Measurements from ENCODE around the gene P3H1.

Gene P3H1

DNA sequence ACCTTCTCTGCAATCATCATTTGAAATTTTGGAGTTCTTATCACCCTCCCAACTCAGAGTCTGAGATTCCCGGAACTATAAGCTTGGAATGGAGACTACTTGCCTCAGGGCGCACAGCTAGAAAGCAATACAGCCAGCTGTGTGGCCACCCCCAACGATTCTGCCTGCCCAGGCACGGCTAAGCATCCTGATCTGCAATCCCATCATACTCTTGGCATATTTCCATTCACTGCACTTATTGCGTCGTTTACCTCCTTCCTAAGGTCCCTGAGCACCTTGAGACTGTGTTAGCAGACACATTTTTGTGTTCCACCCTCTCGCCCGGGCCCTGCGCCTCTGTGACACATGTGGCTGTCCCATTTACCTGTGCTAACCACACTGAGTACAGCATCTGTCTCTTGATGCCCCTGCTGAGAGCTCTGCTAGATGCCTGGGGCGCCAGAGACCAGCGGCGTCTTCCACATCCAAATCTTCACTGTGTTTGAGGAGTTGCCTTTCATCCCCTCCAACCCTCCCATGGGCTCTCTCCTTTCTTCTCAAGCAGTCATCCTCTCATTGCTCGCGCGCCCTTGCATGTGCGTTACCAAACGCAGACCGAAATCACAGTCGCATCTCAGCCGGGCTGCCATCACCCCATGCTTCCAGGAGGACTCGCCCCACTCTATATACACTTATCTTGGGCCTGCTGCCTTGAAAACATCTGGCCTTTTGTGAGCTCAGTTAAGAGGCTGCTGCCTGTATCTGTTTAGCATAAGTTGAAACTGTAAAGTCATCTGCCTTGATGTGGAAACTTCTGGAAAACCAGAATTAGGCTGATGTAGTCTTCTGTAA is 23.3 kb downstream of the P3H1 start:
- TF ChIP-seq, protein P1, sequence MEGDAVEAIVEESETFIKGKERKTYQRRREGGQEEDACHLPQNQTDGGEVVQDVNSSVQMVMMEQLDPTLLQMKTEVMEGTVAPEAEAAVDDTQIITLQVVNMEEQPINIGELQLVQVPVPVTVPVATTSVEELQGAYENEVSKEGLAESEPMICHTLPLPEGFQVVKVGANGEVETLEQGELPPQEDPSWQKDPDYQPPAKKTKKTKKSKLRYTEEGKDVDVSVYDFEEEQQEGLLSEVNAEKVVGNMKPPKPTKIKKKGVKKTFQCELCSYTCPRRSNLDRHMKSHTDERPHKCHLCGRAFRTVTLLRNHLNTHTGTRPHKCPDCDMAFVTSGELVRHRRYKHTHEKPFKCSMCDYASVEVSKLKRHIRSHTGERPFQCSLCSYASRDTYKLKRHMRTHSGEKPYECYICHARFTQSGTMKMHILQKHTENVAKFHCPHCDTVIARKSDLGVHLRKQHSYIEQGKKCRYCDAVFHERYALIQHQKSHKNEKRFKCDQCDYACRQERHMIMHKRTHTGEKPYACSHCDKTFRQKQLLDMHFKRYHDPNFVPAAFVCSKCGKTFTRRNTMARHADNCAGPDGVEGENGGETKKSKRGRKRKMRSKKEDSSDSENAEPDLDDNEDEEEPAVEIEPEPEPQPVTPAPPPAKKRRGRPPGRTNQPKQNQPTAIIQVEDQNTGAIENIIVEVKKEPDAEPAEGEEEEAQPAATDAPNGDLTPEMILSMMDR (IDR thresholded peaks at IDR 0.05; ENCODE audit: borderline replicate concordance, control extremely low read depth, extremely low read depth, insufficient read depth, missing control alignments) = no peak
- no peak for DNase-seq (ENCODE audit: low spot score)
- in situ Hi-C loops (cut with MboI; ENCODE audit: low sequenced_read_pairs, unreplicated experiment) = loop anchor here (10.0 to 25.0 kb wide), 2 partner anchors 159 to 406 kb away; partner anchors contain the start of gene FOXJ3

- in situ Hi-C loops (cut with MboI; ENCODE audit: low sequenced_read_pairs, unreplicated experiment) = loop anchor here (10.0 to 25.0 kb wide), 2 partner anchors 158 to 405 kb away; partner anchors contain the start of gene FOXJ3
Observed at GRCh38 chr1:42742617-42743316, 24.1 kb downstream of the P3H1 start.

DNA sequence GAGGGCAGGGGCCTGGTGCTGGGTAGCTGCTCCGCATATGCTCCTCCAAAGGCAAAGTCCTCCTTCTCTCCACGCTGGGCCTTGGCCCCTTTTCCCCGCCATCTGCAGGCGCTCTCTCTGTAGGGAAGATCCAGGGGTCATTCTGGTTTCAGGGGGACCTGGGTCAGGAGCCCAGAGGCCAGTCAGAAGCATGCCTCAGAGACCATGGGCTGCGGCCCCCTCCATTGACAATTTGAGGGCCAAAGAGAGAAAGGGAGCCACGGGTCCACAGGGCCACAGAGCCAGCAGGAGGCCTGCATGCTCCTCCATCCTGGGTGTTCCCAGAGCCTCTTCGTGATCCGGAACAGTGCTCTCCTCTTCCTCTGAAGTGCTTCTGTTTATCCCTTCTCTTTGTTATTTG is 24.7 kb downstream of the P3H1 start:
- in situ Hi-C loops (cut with MboI; ENCODE audit: low sequenced_read_pairs, unreplicated experiment) = loop anchor here (10.0 to 25.0 kb wide), 2 partner anchors 157 to 405 kb away; partner anchors contain the start of gene FOXJ3
- DNase-seq (ENCODE audit: low spot score) = no peak
- TF ChIP-seq, protein P1 (IDR thresholded peaks at IDR 0.05; ENCODE audit: borderline replicate concordance, control extremely low read depth, extremely low read depth, insufficient read depth, missing control alignments) = no peak

More at GRCh38 chr1:42742617-42743316, 24.1 kb downstream of the P3H1 start:
- no peak for DNase-seq (ENCODE audit: low spot score)
- TF ChIP-seq, protein P1 (IDR thresholded peaks at IDR 0.05; ENCODE audit: borderline replicate concordance, control extremely low read depth, extremely low read depth, insufficient read depth, missing control alignments) = no peak

- TF ChIP-seq, protein P1 (IDR thresholded peaks at IDR 0.05; ENCODE audit: borderline replicate concordance, control extremely low read depth, extremely low read depth, insufficient read depth, missing control alignments) = no peak
- in situ Hi-C loops (cut with MboI; ENCODE audit: low sequenced_read_pairs, unreplicated experiment) = loop anchor here (10.0 to 25.0 kb wide), 2 partner anchors 157 to 404 kb away; partner anchors contain the start of gene FOXJ3
Observed at GRCh38 chr1:42741706-42742105, 25.1 kb downstream of the P3H1 start.

GRCh38 chr1:42740851-42741580 is 25.8 kb downstream of the P3H1 start:
- DNase-seq (ENCODE audit: low spot score) = no peak
- TF ChIP-seq, protein P1 (IDR thresholded peaks at IDR 0.05; ENCODE audit: borderline replicate concordance, control extremely low read depth, extremely low read depth, insufficient read depth, missing control alignments) = no peak
- in situ Hi-C loops (cut with MboI; ENCODE audit: low sequenced_read_pairs, unreplicated experiment) = loop anchor here (10.0 to 25.0 kb wide), 2 partner anchors 156 to 404 kb away; partner anchors contain the start of gene FOXJ3

More at GRCh38 chr1:42741706-42742105, 25.1 kb downstream of the P3H1 start:
- no peak for DNase-seq (ENCODE audit: low spot score)

All from GM13976 (cell line).